OCI-LY3 (cell line): ENCODE results near the gene SSPN.

Source experiments
- H2AFZ ChIP-seq: fragments of 200-600, 300-600 bp; shearing (Covaris generic); 2 replicates; pipeline ENCODE4 v1.6.0; 2014; ENCODE audit warnings: antibody characterized with exemption, low read depth, low read length
- H3K27ac ChIP-seq: fragments of 200-600, 300-600 bp; sonication (generic); 2 replicates; pipeline ENCODE4 v1.5.1; 2014; ENCODE audit warnings: mild to moderate bottlenecking, low read length, moderate library complexity, mixed read lengths
- H3K27me3 ChIP-seq: fragments of 200-600, 300-600 bp; sonication (generic); 2 replicates; pipeline ENCODE4 v1.6.1; 2014; ENCODE audit warnings: low read depth, low read length, mixed read lengths
- H3K36me3 ChIP-seq: fragments of 200-600, 300-600 bp; sonication (generic); replicated peaks from 2 replicates; pipeline ENCODE3; 2014; ENCODE audit warnings: low read depth, low read length, mixed read lengths
- H3K4me1 ChIP-seq: fragments of 300-600, 200-600 bp; sonication (generic); 2 replicates; pipeline ENCODE4 v1.6.1; 2014; ENCODE audit warnings: low read length, mixed read lengths
- H3K4me2 ChIP-seq: fragments of 200-600, 300-600 bp; sonication (generic); 2 replicates; pipeline ENCODE4 v1.6.1; 2014; ENCODE audit warnings: low read length, mixed read lengths
- H3K4me3 ChIP-seq: fragments of 300-600, 200-600 bp; sonication (generic); 2 replicates; pipeline ENCODE4 v1.5.1; 2014; ENCODE audit warnings: antibody characterized with exemption, mild to moderate bottlenecking, low read length, moderate library complexity
- H3K79me2 ChIP-seq: fragments of 300-600, 200-600 bp; shearing (Covaris generic); 2 replicates; pipeline ENCODE4 v1.6.1; 2014; ENCODE audit warnings: mild to moderate bottlenecking, low read length, mixed read lengths
- H3K9ac ChIP-seq: fragments of 300-600, 200-600 bp; shearing (Covaris generic); 2 replicates; pipeline ENCODE4 v1.6.0; 2014; ENCODE audit warnings: mild to moderate bottlenecking, low read length, moderate library complexity
- H3K9me3 ChIP-seq: fragments of 200-600, 300-600 bp; shearing (Covaris generic); 2 replicates; pipeline ENCODE4 v1.6.1; 2014; ENCODE audit warnings: low read length, mixed read lengths; ENCODE audit not compliant: insufficient read depth
- H4K20me1 ChIP-seq: fragments of 200-600, 300-600 bp; sonication (generic); 2 replicates; pipeline ENCODE4 v1.6.1; 2016; ENCODE audit warnings: low read length, mixed read lengths; ENCODE audit not compliant: insufficient read depth
- EZH2phosphoT487 ChIP-seq: fragments of 200-600 bp; shearing (Covaris generic); IDR thresholded peaks from 2 replicates; pipeline ENCODE4 v1.6.1; 2018; ENCODE audit warnings: antibody characterized with exemption, mixed run types, low read depth
- TF ChIP-seq, protein P1 (sequence below): fragments of 200-600, 300-600 bp; sonication (generic); IDR thresholded peaks from 2 replicates; pipeline ENCODE4 v1.5.1; 2014; ENCODE audit warnings: antibody characterized with exemption, low read length, low read depth

SSPN gene

DNA sequence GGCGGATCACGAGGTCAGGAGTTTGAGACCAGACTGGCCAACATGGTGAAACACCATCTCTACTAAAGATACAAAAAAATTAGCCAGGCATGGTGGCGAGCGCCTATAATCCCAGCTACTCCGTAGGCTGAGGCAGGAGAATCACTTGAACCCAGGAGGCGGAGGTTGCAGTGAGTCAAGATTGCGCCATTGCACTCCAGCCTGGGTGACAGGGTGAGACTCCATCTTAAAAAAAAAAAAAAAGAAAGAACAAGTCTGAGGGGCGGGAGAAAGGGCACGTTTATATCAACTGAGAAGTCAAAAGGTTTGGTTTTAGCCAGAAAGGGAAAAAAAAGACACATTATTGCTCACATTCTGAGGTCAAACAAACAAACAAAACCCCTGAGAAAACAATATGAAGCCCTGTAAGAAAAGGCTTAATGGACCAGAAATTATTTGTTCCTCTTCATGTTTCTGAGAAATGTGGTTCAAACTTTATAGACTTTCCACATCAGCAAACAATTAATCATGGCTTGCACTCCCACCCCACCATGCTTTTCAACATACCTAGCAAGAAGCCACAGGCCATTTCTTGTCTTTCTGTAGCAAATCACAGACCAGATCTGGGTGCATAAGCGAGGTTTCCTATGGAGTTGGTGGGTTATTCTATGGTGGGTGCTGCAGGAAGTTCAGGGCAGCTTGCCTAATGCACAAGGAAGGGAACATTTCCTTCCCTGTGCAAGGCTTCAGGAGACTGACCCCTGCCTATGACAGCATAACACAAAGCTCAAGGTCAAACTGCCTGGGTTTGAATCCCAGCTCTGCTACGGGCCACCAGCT, 80.1 kb downstream of the SSPN start:
- no peak overlapping the region for H3K4me3 ChIP-seq
- H4K20me1 ChIP-seq = no peaks in the 10 kb centered on the region
- no peaks in the 10 kb centered on the region for H3K9me3 ChIP-seq
- H3K27ac ChIP-seq = peak overlapping the region; percentile 39; the same call in 1 of the 2 replicates
- peak overlapping the region; percentile 71 for H3K4me2 ChIP-seq
- peaks cover 47% of the 10 kb centered on the region for H3K4me1 ChIP-seq
- H2AFZ ChIP-seq = no peak overlapping the region
- no peaks in the 10 kb centered on the region for H3K36me3 ChIP-seq
- no peak overlapping the region for H3K9ac ChIP-seq
- no peaks in the 10 kb centered on the region for H3K79me2 ChIP-seq
- H3K27me3 ChIP-seq = peaks cover 11% of the 10 kb centered on the region
- TF ChIP-seq, protein P1, sequence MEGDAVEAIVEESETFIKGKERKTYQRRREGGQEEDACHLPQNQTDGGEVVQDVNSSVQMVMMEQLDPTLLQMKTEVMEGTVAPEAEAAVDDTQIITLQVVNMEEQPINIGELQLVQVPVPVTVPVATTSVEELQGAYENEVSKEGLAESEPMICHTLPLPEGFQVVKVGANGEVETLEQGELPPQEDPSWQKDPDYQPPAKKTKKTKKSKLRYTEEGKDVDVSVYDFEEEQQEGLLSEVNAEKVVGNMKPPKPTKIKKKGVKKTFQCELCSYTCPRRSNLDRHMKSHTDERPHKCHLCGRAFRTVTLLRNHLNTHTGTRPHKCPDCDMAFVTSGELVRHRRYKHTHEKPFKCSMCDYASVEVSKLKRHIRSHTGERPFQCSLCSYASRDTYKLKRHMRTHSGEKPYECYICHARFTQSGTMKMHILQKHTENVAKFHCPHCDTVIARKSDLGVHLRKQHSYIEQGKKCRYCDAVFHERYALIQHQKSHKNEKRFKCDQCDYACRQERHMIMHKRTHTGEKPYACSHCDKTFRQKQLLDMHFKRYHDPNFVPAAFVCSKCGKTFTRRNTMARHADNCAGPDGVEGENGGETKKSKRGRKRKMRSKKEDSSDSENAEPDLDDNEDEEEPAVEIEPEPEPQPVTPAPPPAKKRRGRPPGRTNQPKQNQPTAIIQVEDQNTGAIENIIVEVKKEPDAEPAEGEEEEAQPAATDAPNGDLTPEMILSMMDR = no peak
- TF ChIP-seq EZH2phosphoT487 = no peak

- TF ChIP-seq EZH2phosphoT487 = no peak
- TF ChIP-seq, protein P1 = no peak
- H4K20me1 ChIP-seq = no peaks in the 10 kb centered on the region
Observed at GRCh38 chr12:26276709-26277108, 81.3 kb downstream of the SSPN start.

GRCh38 chr12:26277506-26278246, 82.3 kb downstream of the SSPN start:
- Histone ChIP-seq H3K79me2 (no peaks in the 10 kb centered on the region), H3K4me2 (peak overlapping the region; percentile 28; the same call in 1 of the 2 replicates), H3K36me3 (no peaks in the 10 kb centered on the region), H2AFZ (no peak overlapping the region), H3K27me3 (peaks cover 13% of the 10 kb centered on the region), H3K9me3 (no peaks in the 10 kb centered on the region), H3K27ac (no peak overlapping the region), H3K9ac (no peak overlapping the region), H4K20me1 (no peaks in the 10 kb centered on the region), H3K4me1 (peaks cover 39% of the 10 kb centered on the region), H3K4me3 (no peak overlapping the region)
- TF ChIP-seq EZH2phosphoT487 = no peak
- TF ChIP-seq, protein P1 = no peak

More at GRCh38 chr12:26276709-26277108, 81.3 kb downstream of the SSPN start:
- no peaks in the 10 kb centered on the region for H3K36me3 ChIP-seq
- H3K4me1 ChIP-seq = peaks cover 47% of the 10 kb centered on the region
- peaks cover 13% of the 10 kb centered on the region for H3K27me3 ChIP-seq
- H3K27ac ChIP-seq = no peak overlapping the region
- H2AFZ ChIP-seq = no peak overlapping the region
- H3K4me3 ChIP-seq = no peak overlapping the region
- no peaks in the 10 kb centered on the region for H3K79me2 ChIP-seq
- no peak overlapping the region for H3K4me2 ChIP-seq
- no peak overlapping the region for H3K9ac ChIP-seq
- H3K9me3 ChIP-seq = no peaks in the 10 kb centered on the region

DNA sequence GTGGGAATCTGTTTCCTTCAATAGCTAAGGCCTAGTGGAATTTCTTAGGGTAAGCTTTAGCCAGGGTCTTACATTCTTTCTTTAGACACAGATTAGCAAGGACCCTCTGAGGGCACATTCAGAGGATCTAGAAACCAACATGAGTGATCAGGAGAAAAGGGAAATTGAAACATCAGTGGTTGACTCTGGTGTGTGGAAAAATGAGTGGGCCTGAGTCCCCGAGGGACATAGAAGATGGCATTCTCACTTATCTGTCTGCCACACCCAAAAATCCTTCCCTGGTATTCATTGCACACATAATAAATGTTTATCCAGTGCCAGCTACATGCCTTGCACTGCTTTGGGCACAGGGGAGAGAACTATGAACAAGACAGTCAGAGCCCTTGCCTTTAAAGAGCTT, 82.9 kb downstream of the SSPN start:
- H3K79me2 ChIP-seq = no peaks in the 10 kb centered on the region
- H3K4me3 ChIP-seq = no peak overlapping the region
- peaks cover 10% of the 10 kb centered on the region for H3K27me3 ChIP-seq
- H3K4me1 ChIP-seq = peaks cover 39% of the 10 kb centered on the region
- no peaks in the 10 kb centered on the region for H4K20me1 ChIP-seq
- no peak overlapping the region for H3K27ac ChIP-seq
- H3K9me3 ChIP-seq = no peaks in the 10 kb centered on the region
- no peaks in the 10 kb centered on the region for H3K36me3 ChIP-seq
- no peak overlapping the region for H3K9ac ChIP-seq
- H2AFZ ChIP-seq = no peak overlapping the region
- TF ChIP-seq, protein P1 = no peak
- TF ChIP-seq EZH2phosphoT487 = no peak
- H3K4me2 ChIP-seq = peak overlapping the region; percentile 28; the same call in 1 of the 2 replicates
